Stimulated activated CD4-positive, alpha-beta T cell treated with anti-CD3 and anti-CD28 coated beads, Interleukin-2, amount 100 ng/mL, for 48 hours (primary cell): ENCODE data around the gene SNCAIP.

Experiments
- DNase-seq, 2 donors: peaks; one replicate each; pipeline ENCODE4 v3.0.0-alpha.2; 2020

Gene SNCAIP

GRCh38 chr5:122311961-122312590 lies at the start of gene SNCAIP:
SNCAIP (plus strand) TSS chr5:122312237; CDS start chr5:122391135, 78,898 bp downstream.
- DNase-seq: peak in 1 of 2 donors; percentile 0

- DNase-seq: no peak
Observed at GRCh38 chr5:122263352-122264030, 48.5 kb upstream of the SNCAIP start.

GRCh38 chr5:122264610-122265009 lies 47.4 kb upstream of the SNCAIP start:
- no peak for DNase-seq

- DNase-seq: no peak
Observed at GRCh38 chr5:122267185-122267584, 44.9 kb upstream of the SNCAIP start.

GRCh38 chr5:122273696-122274095 lies 38.3 kb upstream of the SNCAIP start:
- no peak for DNase-seq

- no peak for DNase-seq
Observed at GRCh38 chr5:122283592-122283991, 28.4 kb upstream of the SNCAIP start.

- no peak for DNase-seq
Observed at GRCh38 chr5:122286541-122286940, 25.5 kb upstream of the SNCAIP start.

- no peak for DNase-seq
Observed at GRCh38 chr5:122287101-122287500, 24.9 kb upstream of the SNCAIP start.

GRCh38 chr5:122291000-122291901 lies 20.8 kb upstream of the SNCAIP start:
- no peak for DNase-seq

- DNase-seq: no peak
Observed at GRCh38 chr5:122292332-122292731, 19.7 kb upstream of the SNCAIP start.

- DNase-seq: no peak
Observed at GRCh38 chr5:122295138-122295537, 16.9 kb upstream of the SNCAIP start.

GRCh38 chr5:122296871-122297270 lies 15.2 kb upstream of the SNCAIP start:
- DNase-seq: no peak

GRCh38 chr5:122297587-122298298 lies 14.3 kb upstream of the SNCAIP start:
- no peak for DNase-seq

- no peak for DNase-seq
Observed at GRCh38 chr5:122300374-122300773, 11.7 kb upstream of the SNCAIP start.

GRCh38 chr5:122301016-122301415 lies 11.0 kb upstream of the SNCAIP start:
- no peak for DNase-seq

- no peak for DNase-seq
Observed at GRCh38 chr5:122304471-122305215, 7.4 kb upstream of the SNCAIP start.

- no peak for DNase-seq
Observed at GRCh38 chr5:122306461-122306860, 5.6 kb upstream of the SNCAIP start.

- no peak for DNase-seq
Observed at GRCh38 chr5:122310889-122311288, 1.1 kb upstream of the SNCAIP start.

- peak in 1 of 2 donors; percentile 1 for DNase-seq
Observed at GRCh38 chr5:122311497-122311960, 508 bp upstream of the SNCAIP start.

- no peak for DNase-seq
Observed at GRCh38 chr5:122312591-122313406, 762 bp downstream of the SNCAIP start.

GRCh38 chr5:122314036-122314435 lies 2.0 kb downstream of the SNCAIP start:
- DNase-seq: no peak
